ENCODE data around the gene SIVA1. TPM values are rescaled to one million over a fixed set of nuclear protein-coding genes. Genes with fewer than 3 reads are reported as not detected.

Gene SIVA1
- total and polyA plus RNA-seq, 2 of the 4 experiments (the other 2 are of a cell fraction), result 166 to 184 TPM

- dilution Hi-C loops (cut with HindIII; ENCODE audit: low sequenced_read_pairs, unreplicated experiment), result no loop called here
- no TSS peak for BruUV-seq (replicated peaks)
- in situ Hi-C loops (cut with MboI; ENCODE audit: low sequenced_read_pairs), result no loop called here
- POLR2A ChIA-PET (ENCODE audit: unreplicated experiment), result no interaction called here
- no peak overlapping the region; the same call in 1 of the 2 replicates for H3K14ac ChIP-seq (replicated peaks; ENCODE audit: low read depth, low read length)
- no peak overlapping the region for H3K4me2 ChIP-seq (ENCODE audit: low read depth, low read length)
- peak overlapping the region; percentile 69 for H2BK20ac ChIP-seq (ENCODE audit: low read depth, low read length)
- H3K9ac ChIP-seq (ENCODE audit: low read depth, low read length), result no peak overlapping the region
- H3K4me3 ChIP-seq (ENCODE audit: insufficient read depth, low read depth, low read length), result no peak overlapping the region
- no peak overlapping the region for H3K56ac ChIP-seq (ENCODE audit: extremely low read depth, insufficient read depth, low read length)
- peaks cover 13% of the 10 kb centered on the region for H3K4me1 ChIP-seq (ENCODE audit: control insufficient read depth, insufficient read depth, low read length)
- H2AK5ac ChIP-seq (ENCODE audit: low read depth, low read length), result 0 out of 2 replicates have a peak overlapping the region, but pooled peaks have one; percentile 17
- H2AFZ ChIP-seq (replicated peaks; ENCODE audit: low read length, poor library complexity), result no peak overlapping the region
- 85% methylated on average over 6 of the region's 14 CpGs; no CpG with 5 or more reads in 1 of the 2 experiments for WGBS, 2 experiments (ENCODE audit: extremely low coverage in 2 of 2, insufficient read length in 1 of 2)
- no peak overlapping the region for H4K5ac ChIP-seq (ENCODE audit: low read depth, low read length)
- no peak overlapping the region; the same call in 1 of the 2 replicates for H3K27ac ChIP-seq (ENCODE audit: insufficient read depth, low read length)
- H2BK120ac ChIP-seq (ENCODE audit: low read depth, low read length), result no peak overlapping the region
- H4K20me1 ChIP-seq (ENCODE audit: insufficient read depth, low read length), result peaks cover 4% of the 10 kb centered on the region; the same call in 1 of the 2 replicates
- no peaks in the 10 kb centered on the region for H3K9me3 ChIP-seq (ENCODE audit: control insufficient read depth, insufficient read depth, low read length)
- H2BK15ac ChIP-seq (ENCODE audit: low read depth, low read length), result 0 out of 3 replicates have a peak overlapping the region, but pooled peaks have one; percentile 10
- no peaks in the 10 kb centered on the region for H3K27me3 ChIP-seq (ENCODE audit: control insufficient read depth, insufficient read depth, low read length)
- H3K4ac ChIP-seq (ENCODE audit: low read depth, low read length), result peak overlapping the region; percentile 53; the same call in 1 of the 2 replicates
- no peak for TF ChIP-seq RCOR1 (IDR thresholded peaks at IDR 0.05; ENCODE audit: insufficient replicate concordance, low read length)
- TF ChIP-seq FOS (IDR thresholded peaks at IDR 0.05; ENCODE audit: low read depth, low read length), result no peak
- TF ChIP-seq MXI1 (IDR thresholded peaks at IDR 0.05; ENCODE audit: borderline replicate concordance, low read depth, low read length), result no peak
- no peak for TF ChIP-seq POLR2A (IDR thresholded peaks at IDR 0.05; ENCODE audit: low read depth, low read length)
- no peak for TF ChIP-seq MAFK (IDR thresholded peaks at IDR 0.05; ENCODE audit: low read depth, low read length)
- TF ChIP-seq CEBPB (IDR thresholded peaks at IDR 0.05; ENCODE audit: low read depth, low read length), result no peak
- TF ChIP-seq CTCF (conservative IDR thresholded peaks at IDR 0.05; ENCODE audit: low read depth, low read length), result no peak
- TF ChIP-seq, protein P1, sequence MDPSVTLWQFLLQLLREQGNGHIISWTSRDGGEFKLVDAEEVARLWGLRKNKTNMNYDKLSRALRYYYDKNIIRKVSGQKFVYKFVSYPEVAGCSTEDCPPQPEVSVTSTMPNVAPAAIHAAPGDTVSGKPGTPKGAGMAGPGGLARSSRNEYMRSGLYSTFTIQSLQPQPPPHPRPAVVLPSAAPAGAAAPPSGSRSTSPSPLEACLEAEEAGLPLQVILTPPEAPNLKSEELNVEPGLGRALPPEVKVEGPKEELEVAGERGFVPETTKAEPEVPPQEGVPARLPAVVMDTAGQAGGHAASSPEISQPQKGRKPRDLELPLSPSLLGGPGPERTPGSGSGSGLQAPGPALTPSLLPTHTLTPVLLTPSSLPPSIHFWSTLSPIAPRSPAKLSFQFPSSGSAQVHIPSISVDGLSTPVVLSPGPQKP (IDR thresholded peaks at IDR 0.05; ENCODE audit: borderline replicate concordance, low read depth, low read length), result no peak
- no peak for TF ChIP-seq SMC3 (IDR thresholded peaks at IDR 0.05; ENCODE audit: low read depth, low read length)
- TF ChIP-seq RAD21 (IDR thresholded peaks at IDR 0.05; ENCODE audit: low read length), result no peak
- TF ChIP-seq USF2 (IDR thresholded peaks at IDR 0.05; ENCODE audit: low read depth, low read length), result no peak
- H2BK5ac ChIP-seq (ENCODE audit: low read depth, low read length, poor library complexity, severe bottlenecking), result peak overlapping the region; percentile 42
- no peak for DNase-seq
- intact Hi-C loops (cut with micrococcal nuclease), result no loop called here
- H3K23ac ChIP-seq (ENCODE audit: low read depth, low read length), result no peak overlapping the region
- CTCF ChIA-PET, result no interaction called here
- H4K8ac ChIP-seq (ENCODE audit: low read depth in 2 of 2, low read length in 2 of 2), result no peak overlapping the region
- H3K18ac ChIP-seq (ENCODE audit: low read depth, low read length), result no peak overlapping the region
- no peak for ATAC-seq (ENCODE audit: low read depth)
- peaks cover 16% of the 10 kb centered on the region for H3K9me1 ChIP-seq (ENCODE audit: insufficient read depth, low read length)
- no peak overlapping the region for H2AK9ac ChIP-seq (replicated peaks; ENCODE audit: low read depth, low read length, poor library complexity)
- no peak overlapping the region for H4K91ac ChIP-seq (ENCODE audit: insufficient read depth, low read depth, low read length)
- peaks cover 0 to 12% of the 10 kb centered on the region in 2 experiments; a peak in 1 of 4 replicates for H3K79me1 ChIP-seq (ENCODE audit: low read depth in 1 of 2, low read length in 2 of 2)
- no peaks in the 10 kb centered on the region; the same call in 1 of the 2 replicates for H3K36me3 ChIP-seq (ENCODE audit: control insufficient read depth, insufficient read depth, low read length)
Measured at GRCh38 chr14:104805941-104806624, 53.1 kb downstream of the SIVA1 start.
